NCI-H226 (cell line): ENCODE results near the gene SRP68.
"Not testable (repeated sequence)": the region's sequence is repeated elsewhere in the genome, so short reads cannot be mapped to it uniquely, and the experiment has no call there.

Experiments
- DNase-seq: peaks from one replicate; pipeline ENCODE4 v3.0.0-alpha.2; 2015

Gene SRP68

GRCh38 chr17:76076765-76077583 is 4.7 kb upstream of the SRP68 start:
- no peak for DNase-seq

DNA sequence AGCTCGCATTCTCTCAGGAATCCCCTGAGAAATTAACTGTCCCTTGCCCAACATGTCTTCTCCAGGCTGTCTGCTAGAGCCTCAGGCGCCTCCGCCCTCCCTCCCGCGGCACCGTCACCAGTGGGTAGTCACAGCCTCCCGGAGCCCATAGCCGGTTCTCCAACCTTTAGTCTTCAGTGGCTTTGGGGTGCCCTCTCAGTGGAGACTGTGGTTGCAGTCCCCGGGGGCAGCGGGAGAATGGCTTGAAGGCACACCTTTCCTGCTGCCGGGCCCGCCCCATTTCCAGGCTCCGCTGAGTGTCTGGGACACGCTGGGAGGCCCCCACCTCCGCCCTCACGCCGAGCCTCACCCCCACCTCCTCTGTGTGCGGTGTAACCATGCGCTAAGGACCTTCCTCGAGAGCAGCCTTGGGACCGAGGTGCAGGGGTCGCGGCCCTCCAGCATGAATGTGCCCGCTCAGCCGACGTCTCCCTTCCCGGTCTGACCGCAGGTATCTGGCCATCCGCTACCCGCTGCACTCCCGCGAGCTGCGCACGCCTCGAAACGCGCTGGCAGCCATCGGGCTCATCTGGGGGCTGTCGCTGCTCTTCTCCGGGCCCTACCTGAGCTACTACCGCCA is 3.9 kb upstream of the SRP68 start:
- no peak for DNase-seq

- DNase-seq, result no peak
Observed at GRCh38 chr17:76075364-76076145, 3.2 kb upstream of the SRP68 start.

- DNase-seq, result no peak
Observed at GRCh38 chr17:76074390-76075363, 2.4 kb upstream of the SRP68 start, which contains the start of gene GALR2. Gene GALR2, plus strand, starts transcription at chr17:76074781. Its CDS starts 103 bp downstream, at chr17:76074884.

DNA sequence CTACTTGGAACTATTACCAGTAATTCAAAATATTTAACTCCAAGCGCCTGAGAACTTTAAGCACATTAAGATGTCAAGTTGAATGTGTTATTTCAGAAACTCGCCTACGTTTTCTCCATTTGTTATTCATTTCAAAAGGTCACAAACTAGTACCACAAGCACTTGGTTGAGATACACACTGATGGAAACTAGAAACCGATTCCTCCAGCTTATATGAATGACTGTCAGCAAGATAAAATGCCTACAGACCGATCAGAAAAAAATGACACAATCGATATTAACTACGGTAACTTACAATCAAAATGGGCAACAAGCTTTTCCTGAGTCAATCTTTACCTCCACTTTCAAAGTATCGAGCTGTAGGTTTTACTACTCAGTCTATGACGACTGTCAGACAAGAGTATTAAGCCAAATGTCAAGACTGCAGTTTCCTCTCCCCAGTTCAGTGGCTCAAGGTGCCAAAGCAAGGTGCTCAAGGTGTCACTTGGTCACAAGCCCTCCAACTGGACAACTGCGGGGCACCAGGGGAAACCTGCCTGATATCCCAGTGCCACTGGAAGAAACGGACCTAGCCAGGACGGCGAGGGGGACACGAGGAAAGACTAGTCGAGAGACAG is 678 bp downstream of the SRP68 start:
- DNase-seq, result no peak

DNA sequence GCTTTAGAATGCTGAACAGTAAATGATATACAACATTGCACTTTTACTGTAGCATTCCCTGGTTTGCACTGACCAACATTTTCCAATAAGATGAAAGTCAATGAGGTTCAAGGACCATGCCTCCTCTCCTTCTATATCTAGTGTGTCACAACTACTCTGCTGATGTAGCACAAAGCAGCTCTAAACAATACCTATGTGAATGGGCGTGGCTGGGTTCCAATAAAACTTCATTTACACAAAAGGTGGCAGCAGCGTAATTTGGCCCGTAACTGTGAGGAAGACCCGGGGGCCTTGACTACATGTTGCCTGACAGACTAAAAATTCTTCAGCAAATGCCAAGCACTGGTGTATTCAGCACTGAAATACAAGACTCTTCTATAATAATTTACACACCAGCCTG is 6.5 kb downstream of the SRP68 start:
- no peak for DNase-seq

- DNase-seq, result no peak
Observed at GRCh38 chr17:76063875-76064546, 8.3 kb downstream of the SRP68 start.

DNA sequence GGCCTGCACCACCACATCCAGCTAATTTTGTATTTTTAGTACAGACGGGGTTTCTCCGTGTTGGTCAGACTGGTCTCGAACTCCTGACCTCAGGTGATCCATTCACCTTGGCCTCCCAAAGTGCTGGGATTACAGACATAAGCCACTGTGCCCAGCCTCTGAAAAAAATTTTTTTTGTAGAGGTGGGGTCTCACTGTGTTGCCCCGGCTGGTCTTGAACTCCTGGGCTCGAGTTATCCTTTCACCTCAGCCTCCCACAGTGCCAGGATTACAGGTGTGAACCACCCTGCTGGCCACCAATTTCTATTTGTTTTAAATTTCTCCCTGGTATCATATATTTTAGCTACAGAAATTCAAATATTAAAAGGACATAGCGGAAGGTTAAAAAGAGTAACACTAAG is 14.1 kb downstream of the SRP68 start:
- not testable (repeated sequence) for DNase-seq

- no peak for DNase-seq
Observed at GRCh38 chr17:76056882-76057281, 15.4 kb downstream of the SRP68 start.

DNA sequence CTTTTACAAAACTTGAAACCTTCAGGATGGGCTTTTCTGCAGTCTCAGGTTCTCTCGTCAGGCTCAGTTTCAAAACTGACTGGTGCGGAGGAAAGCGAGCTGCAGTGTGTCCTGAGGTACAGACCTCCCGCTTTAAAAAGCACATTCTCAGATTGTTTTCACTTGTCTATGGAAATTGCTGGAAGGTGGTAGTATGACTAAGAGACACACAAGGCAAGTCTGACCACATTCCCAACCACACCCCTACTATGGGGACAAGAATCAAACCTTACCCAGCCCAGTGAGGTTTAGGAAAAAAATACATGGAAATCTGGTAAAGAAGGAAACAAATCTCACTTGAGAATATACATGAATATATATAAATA is 18.2 kb downstream of the SRP68 start:
- peak; percentile 20 for DNase-seq

GRCh38 chr17:76053246-76054111 is 18.8 kb downstream of the SRP68 start:
- peak; percentile 52 for DNase-seq

- DNase-seq, result no peak
Observed at GRCh38 chr17:76051561-76051960, 20.8 kb downstream of the SRP68 start.

DNA sequence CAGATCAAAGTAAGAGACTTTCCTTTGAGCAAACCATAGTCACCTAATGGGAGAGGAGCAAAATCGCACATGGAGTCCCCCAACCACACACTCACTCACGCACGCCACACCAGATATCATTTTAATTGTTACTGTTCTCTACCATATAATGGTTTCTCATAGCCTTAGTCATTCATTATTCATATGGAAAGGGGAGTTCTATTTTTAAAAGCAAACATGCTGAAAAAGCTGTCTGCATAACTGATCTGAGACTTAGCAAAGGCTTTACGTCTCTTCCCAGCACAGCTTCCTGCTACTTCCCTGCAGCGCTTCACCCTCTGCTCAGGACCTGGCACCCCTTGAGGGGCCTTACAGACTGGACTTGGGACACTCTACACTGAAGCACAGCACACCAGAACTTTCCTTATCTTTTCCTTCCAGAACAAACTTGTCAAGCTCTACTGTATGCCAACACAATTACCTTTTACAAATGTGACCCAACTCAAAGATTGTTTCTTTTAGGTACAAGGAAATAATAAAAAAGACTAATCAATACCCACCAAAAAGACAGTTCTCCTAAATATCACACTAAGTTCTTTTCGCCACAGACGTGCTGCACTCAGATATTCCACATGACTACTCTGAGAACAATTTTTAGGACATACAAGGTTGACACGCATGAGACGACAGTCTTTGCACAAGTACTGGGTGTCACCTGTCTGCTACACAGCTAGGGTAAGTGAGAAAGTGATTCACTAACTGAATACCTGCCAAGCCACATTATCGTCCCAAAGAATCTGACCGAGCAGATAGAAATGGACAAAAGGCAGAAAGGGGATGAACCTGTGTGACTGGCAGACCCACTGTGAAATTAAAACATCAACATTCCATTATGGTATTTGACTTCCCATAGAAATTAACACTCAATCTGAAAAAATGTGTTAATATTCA is 21.5 kb downstream of the SRP68 start:
- no peak for DNase-seq

- no peak for DNase-seq
Observed at GRCh38 chr17:76049836-76050537, 22.3 kb downstream of the SRP68 start.

GRCh38 chr17:76049239-76049638 is 23.1 kb downstream of the SRP68 start:
- DNase-seq, result no peak

DNA sequence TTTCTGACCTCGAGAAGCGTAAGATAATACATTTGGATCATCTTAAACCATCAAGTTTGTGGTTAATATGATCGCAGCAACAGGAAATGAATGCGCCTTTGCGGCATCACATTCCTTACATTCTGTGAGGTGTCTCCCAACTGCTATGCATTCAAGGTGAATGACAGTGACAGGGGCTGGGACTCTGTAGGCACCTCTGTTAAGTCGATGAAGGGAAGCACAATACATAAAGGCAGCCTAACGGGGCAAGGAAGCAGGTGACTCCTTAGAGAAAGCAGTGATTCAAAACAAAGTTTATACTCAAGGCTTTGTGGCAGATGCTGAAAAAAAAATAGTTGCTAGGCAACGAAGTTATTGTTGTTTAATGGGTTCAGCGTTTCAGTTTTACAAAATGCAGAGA is 23.6 kb downstream of the SRP68 start:
- DNase-seq, result peak; percentile 23

GRCh38 chr17:76048025-76048605 is 24.2 kb downstream of the SRP68 start:
- no peak for DNase-seq

DNA sequence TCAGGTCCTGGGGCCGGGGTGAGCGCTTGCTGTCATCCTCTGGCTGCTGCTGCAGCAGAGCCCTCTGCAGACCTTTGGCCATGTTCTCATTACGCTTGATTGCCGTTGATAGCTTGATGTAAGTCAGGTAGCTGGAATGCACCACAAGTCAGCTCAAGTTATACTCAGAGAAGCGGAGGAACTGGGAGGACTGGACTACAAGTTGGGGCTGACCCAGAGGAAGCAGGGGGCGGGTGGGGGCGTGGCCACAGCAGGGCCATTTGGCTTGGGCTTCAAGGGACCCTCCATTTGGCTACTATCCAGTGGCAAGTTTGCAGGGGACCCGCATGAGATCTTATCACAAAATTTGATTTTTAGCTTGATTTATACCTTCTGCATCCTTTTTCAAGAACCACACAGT is 26.3 kb downstream of the SRP68 start:
- no peak for DNase-seq
